ENCODE measurements around the gene DNAJC11. TPM values are rescaled to one million over a fixed set of nuclear protein-coding genes. Genes with fewer than 3 reads are reported as not detected.

DNAJC11 gene
- total and polyA plus RNA-seq, 2 donors from 2014 or later: 44.6 to 49.8 TPM

DNA sequence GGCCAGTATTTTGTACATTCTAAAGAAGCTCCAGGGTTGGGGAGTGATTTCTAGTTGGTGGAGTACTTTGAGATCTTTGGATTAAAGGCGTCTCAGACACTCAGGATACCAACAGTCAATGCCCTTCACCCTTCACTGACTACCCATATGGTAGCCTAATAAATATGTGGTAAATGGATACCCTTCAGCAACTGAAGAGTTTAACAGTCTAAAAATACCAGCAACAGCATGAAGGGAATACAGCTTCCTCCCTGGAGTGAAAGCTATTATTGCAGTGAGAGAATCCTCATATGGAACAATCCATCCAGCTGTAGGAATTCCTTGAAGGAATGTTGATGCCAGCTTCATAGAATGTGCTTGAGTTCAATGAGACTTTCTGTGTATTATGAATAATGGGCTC, 26.8 kb downstream of the DNAJC11 start:
- H3K27ac ChIP-seq (ENCODE audit: low read depth in 2 of 2, low read length in 2 of 2): no peak overlapping the region
- intact Hi-C loops (cut with DNase I): no loop called here
- no peaks in the 10 kb centered on the region for H3K27me3 ChIP-seq (ENCODE audit: control insufficient read depth, insufficient read depth, low read length)
- TF ChIP-seq CTCF (IDR thresholded peaks at IDR 0.05; ENCODE audit: borderline replicate concordance, extremely low read depth, insufficient read depth): no peak
- H3K36me3 ChIP-seq (ENCODE audit: control insufficient read depth in 2 of 3, insufficient read depth in 3 of 3, low read length in 3 of 3): peaks cover 0 to 22% (median 8%) of the 10 kb centered on the region in 3 donors
- DNase-seq (peak in 2 of 5 donors; percentile 70 to 73), FAIRE-seq (no peak)
- H3K4me3 ChIP-seq (ENCODE audit: low read length in 3 of 3): no peak overlapping the region
- H3K4me1 ChIP-seq (ENCODE audit: control insufficient read depth in 2 of 3, insufficient read depth in 2 of 3, low read depth in 1 of 3, low read length in 3 of 3): peaks cover 0 to 7% (median 3%) of the 10 kb centered on the region in 3 donors
- H3K9me3 ChIP-seq (ENCODE audit: control insufficient read depth in 2 of 3, insufficient read depth in 1 of 3, low read length in 3 of 3): no peaks in the 10 kb centered on the region
- H3K9ac ChIP-seq (ENCODE audit: low read length in 3 of 3): no peak overlapping the region

- Histone ChIP-seq H3K36me3 (ENCODE audit: control insufficient read depth in 2 of 3, insufficient read depth in 3 of 3, low read length in 3 of 3) (peaks cover 0 to 14% (median 6%) of the 10 kb centered on the region in 3 donors), H3K27me3 (ENCODE audit: control insufficient read depth, insufficient read depth, low read length) (no peaks in the 10 kb centered on the region), H3K9me3 (ENCODE audit: control insufficient read depth in 2 of 3, insufficient read depth in 1 of 3, low read length in 3 of 3) (no peaks in the 10 kb centered on the region), H3K9ac (ENCODE audit: low read length in 3 of 3) (no peak overlapping the region), H3K27ac (ENCODE audit: low read depth in 2 of 2, low read length in 2 of 2) (no peak overlapping the region), H3K4me1 (ENCODE audit: control insufficient read depth in 2 of 3, insufficient read depth in 2 of 3, low read depth in 1 of 3, low read length in 3 of 3) (peaks cover 0 to 7% (median 3%) of the 10 kb centered on the region in 3 donors), H3K4me3 (ENCODE audit: low read length in 3 of 3) (no peak overlapping the region)
- no peak for FAIRE-seq
- TF ChIP-seq CTCF (IDR thresholded peaks at IDR 0.05; ENCODE audit: borderline replicate concordance, extremely low read depth, insufficient read depth): no peak
- intact Hi-C loops (cut with DNase I): no loop called here
- no peak for DNase-seq
Observed at GRCh38 chr1:6673816-6674398, 27.7 kb downstream of the DNAJC11 start.

GRCh38 chr1:6672558-6672957, 29.1 kb downstream of the DNAJC11 start:
- FAIRE-seq: no peak
- no peaks in the 10 kb centered on the region for H3K9me3 ChIP-seq (ENCODE audit: control insufficient read depth in 2 of 3, insufficient read depth in 1 of 3, low read length in 3 of 3)
- TF ChIP-seq CTCF (IDR thresholded peaks at IDR 0.05; ENCODE audit: borderline replicate concordance, extremely low read depth, insufficient read depth): no peak
- no peak for DNase-seq
- no peak overlapping the region for H3K27ac ChIP-seq (ENCODE audit: low read depth in 2 of 2, low read length in 2 of 2)
- H3K4me3 ChIP-seq (ENCODE audit: low read length in 3 of 3): no peak overlapping the region
- peaks cover 0 to 7% (median 3%) of the 10 kb centered on the region in 3 donors for H3K4me1 ChIP-seq (ENCODE audit: control insufficient read depth in 2 of 3, insufficient read depth in 2 of 3, low read depth in 1 of 3, low read length in 3 of 3)
- H3K36me3 ChIP-seq (ENCODE audit: control insufficient read depth in 2 of 3, insufficient read depth in 3 of 3, low read length in 3 of 3): peaks cover 0 to 8% (median 2%) of the 10 kb centered on the region in 3 donors
- H3K27me3 ChIP-seq (ENCODE audit: control insufficient read depth, insufficient read depth, low read length): no peaks in the 10 kb centered on the region
- intact Hi-C loops (cut with DNase I): no loop called here
- no peak overlapping the region for H3K9ac ChIP-seq (ENCODE audit: low read length in 3 of 3)

DNA sequence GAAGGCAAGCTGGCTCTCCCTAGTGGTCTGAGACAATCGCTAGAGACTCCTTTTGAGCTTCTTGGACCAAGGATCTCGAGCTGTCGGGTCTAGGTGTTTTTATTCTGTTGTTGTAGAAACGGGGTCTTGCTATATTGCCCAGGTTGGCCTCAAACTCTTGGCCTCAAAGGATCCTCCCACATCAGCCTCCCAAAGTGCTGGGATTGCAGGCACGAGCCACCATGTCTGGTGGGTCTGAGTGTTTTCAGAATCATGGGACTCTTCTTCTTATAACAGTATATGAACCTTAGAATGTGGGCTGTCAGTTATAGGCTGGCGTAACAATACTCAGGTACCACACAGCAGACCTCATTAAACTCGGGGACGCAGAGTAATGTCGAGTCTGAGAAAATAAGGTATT, 33.1 kb downstream of the DNAJC11 start:
- Histone ChIP-seq H3K27ac (ENCODE audit: low read depth in 2 of 2, low read length in 2 of 2) (no peak overlapping the region), H3K4me1 (ENCODE audit: control insufficient read depth in 2 of 3, insufficient read depth in 2 of 3, low read depth in 1 of 3, low read length in 3 of 3) (no peaks in the 10 kb centered on the region), H3K36me3 (ENCODE audit: control insufficient read depth in 2 of 3, insufficient read depth in 3 of 3, low read length in 3 of 3) (peaks cover 0 to 13% (median 4%) of the 10 kb centered on the region in 3 donors), H3K9me3 (ENCODE audit: control insufficient read depth in 2 of 3, insufficient read depth in 1 of 3, low read length in 3 of 3) (no peaks in the 10 kb centered on the region), H3K9ac (ENCODE audit: low read length in 3 of 3) (no peak overlapping the region), H3K4me3 (ENCODE audit: low read length in 3 of 3) (no peak overlapping the region), H3K27me3 (ENCODE audit: control insufficient read depth, insufficient read depth, low read length) (no peaks in the 10 kb centered on the region)
- no peak for TF ChIP-seq CTCF (IDR thresholded peaks at IDR 0.05; ENCODE audit: borderline replicate concordance, extremely low read depth, insufficient read depth)
- intact Hi-C loops (cut with DNase I): no loop called here
- FAIRE-seq (no peak), DNase-seq (no peak)
